Lower leg skin (tissue), 3 donors: ENCODE results near the gene SLC15A1.

ENCODE experiments used
- POLR2A ChIP-seq, 2 donors: fragments of 450-650 bp; IDR thresholded peaks; one replicate each; pipeline ENCODE4 v1.6.1; 2016 to 2017; ENCODE audit warnings: antibody characterized with exemption in 2 of 2, mild to moderate bottlenecking in 1 of 2, moderate library complexity in 1 of 2
- TF ChIP-seq, protein P1 (sequence below), 3 donors: fragments of 450-650 bp; IDR thresholded peaks; one replicate each; pipeline ENCODE4 v1.5.1; 2016; ENCODE audit warnings: antibody characterized with exemption in 3 of 3, mild to moderate bottlenecking in 3 of 3, moderate library complexity in 2 of 3

GRCh38 chr13:98653463-98653985, 98.9 kb downstream of the SLC15A1 start:
- TF ChIP-seq, protein P1, sequence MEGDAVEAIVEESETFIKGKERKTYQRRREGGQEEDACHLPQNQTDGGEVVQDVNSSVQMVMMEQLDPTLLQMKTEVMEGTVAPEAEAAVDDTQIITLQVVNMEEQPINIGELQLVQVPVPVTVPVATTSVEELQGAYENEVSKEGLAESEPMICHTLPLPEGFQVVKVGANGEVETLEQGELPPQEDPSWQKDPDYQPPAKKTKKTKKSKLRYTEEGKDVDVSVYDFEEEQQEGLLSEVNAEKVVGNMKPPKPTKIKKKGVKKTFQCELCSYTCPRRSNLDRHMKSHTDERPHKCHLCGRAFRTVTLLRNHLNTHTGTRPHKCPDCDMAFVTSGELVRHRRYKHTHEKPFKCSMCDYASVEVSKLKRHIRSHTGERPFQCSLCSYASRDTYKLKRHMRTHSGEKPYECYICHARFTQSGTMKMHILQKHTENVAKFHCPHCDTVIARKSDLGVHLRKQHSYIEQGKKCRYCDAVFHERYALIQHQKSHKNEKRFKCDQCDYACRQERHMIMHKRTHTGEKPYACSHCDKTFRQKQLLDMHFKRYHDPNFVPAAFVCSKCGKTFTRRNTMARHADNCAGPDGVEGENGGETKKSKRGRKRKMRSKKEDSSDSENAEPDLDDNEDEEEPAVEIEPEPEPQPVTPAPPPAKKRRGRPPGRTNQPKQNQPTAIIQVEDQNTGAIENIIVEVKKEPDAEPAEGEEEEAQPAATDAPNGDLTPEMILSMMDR (IDR thresholded peaks at IDR 0.05), result peak in 2 of 3 donors; percentile 1 to 87
- no peak for TF ChIP-seq POLR2A (IDR thresholded peaks at IDR 0.05)
